ENCODE measurements around the gene SH3BP5.
A peak's percentile ranks its signal among the peaks of the same experiment; 100 is the strongest.
"Not testable (repeated sequence)": the region's sequence is repeated elsewhere in the genome, so short reads cannot be mapped to it uniquely, and the experiment has no call there.

Gene SH3BP5, protein sequence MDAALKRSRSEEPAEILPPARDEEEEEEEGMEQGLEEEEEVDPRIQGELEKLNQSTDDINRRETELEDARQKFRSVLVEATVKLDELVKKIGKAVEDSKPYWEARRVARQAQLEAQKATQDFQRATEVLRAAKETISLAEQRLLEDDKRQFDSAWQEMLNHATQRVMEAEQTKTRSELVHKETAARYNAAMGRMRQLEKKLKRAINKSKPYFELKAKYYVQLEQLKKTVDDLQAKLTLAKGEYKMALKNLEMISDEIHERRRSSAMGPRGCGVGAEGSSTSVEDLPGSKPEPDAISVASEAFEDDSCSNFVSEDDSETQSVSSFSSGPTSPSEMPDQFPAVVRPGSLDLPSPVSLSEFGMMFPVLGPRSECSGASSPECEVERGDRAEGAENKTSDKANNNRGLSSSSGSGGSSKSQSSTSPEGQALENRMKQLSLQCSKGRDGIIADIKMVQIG

DNA sequence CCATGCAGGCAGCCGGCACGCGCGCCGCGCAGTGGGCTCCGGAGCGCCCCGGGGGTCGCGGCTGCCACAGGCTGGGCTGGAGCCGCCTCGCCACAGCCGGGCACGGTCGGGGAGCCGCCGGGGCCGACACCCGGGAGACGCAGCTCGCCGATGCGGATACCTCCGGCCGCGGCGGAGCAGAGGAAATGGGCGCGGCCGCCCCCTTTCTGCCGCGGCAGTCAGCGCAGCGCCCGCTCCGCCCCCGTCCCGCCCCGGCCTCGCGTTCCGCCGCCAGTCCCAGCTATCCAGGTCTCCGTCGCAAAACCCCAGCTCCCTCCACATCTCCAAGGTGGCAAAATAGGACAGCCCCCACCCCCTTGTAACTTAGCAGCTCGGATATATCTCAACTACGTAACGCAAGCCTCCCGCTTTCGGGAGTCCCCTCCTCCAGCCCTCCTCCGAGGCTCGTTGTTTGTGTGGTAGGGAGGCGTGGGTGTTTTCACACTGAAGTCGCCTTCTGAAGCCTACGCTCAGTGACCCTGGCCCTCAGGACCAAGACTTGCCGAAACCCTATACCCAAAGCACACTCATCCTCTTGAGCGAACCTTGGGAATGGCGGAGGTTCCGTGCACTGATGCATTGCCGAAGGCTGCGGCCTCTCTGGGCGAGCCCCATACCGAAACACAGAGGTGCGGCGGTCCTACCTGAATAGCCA lies at the start of gene SH3BP5:
Gene SH3BP5 (minus strand): TSS at position 182 of the 694 bp plus-strand sequence. CDS start 178 bp downstream, at position 4.
- intact Hi-C loops (cut with micrococcal nuclease) = loop anchor here (1.0 to 5.0 kb wide), 3 partner anchors 35 to 64 kb away; no protein-coding TSS in a partner anchor
- Mint-ChIP-seq H3K9me3 (no peaks in the 10 kb centered on the region), H3K27ac (peak within 1 kb of the TSS; percentile 73), H3K36me3 (ENCODE audit: low read depth) (peaks cover 25% of the 10 kb centered on the region), H3K4me3 (peak within 1 kb of the TSS; percentile 90), H3K4me1 (ENCODE audit: low read depth) (peaks cover 33% of the 10 kb centered on the region), H3K27me3 (peaks cover 24% of the 10 kb centered on the region)

DNA sequence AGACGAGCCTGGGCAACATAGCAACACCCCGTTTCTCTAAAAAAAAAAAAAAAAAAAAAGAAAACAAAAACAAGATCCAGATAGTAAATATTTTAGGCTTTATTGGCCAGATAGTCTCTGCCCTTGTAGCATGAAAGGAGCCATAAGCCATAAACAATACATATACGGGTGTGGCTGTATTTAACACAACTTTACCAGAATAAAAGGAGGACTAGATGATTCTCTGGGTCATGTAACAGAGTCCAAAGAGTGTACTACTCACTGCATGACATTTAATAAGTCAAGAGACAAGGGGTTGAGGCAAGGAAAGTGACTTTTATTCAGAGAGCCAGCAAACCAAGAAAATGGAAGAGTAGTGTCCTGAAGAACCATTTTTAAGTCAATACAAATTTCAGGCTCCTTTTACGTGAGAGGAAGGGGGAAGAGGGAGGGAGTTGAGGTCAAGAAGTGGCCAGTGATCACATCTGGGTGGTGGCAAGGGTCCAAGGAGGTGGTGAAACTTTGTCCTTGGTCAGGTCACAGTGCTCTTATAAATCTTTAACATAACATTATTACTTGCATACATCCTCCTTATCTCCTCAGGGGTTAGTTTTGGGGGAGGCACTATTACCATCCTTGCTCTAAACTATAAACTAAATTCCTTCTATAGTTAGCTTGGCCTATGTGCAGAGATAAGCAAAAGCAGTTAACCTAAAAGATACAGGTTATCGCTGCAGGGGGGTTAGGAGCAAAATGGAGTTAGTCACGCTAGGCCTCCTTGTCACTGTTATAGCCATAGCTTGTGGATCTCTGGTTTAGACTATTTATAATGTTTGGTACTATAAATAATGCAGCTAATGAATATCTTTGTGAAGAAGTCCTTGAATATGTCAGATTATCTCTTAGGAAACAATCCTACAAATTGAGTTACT lies 48.8 kb upstream of the SH3BP5 start:
- no peaks in the 10 kb centered on the region for H3K36me3 Mint-ChIP-seq (ENCODE audit: low read depth)
- peak overlapping the region; percentile 24 for H3K27ac Mint-ChIP-seq
- H3K9me3 Mint-ChIP-seq = no peaks in the 10 kb centered on the region
- H3K27me3 Mint-ChIP-seq = no peaks in the 10 kb centered on the region
- intact Hi-C loops (cut with micrococcal nuclease) = no loop called here
- peaks cover 51% of the 10 kb centered on the region for H3K4me1 Mint-ChIP-seq (ENCODE audit: low read depth)
- no peak overlapping the region for H3K4me3 Mint-ChIP-seq

DNA sequence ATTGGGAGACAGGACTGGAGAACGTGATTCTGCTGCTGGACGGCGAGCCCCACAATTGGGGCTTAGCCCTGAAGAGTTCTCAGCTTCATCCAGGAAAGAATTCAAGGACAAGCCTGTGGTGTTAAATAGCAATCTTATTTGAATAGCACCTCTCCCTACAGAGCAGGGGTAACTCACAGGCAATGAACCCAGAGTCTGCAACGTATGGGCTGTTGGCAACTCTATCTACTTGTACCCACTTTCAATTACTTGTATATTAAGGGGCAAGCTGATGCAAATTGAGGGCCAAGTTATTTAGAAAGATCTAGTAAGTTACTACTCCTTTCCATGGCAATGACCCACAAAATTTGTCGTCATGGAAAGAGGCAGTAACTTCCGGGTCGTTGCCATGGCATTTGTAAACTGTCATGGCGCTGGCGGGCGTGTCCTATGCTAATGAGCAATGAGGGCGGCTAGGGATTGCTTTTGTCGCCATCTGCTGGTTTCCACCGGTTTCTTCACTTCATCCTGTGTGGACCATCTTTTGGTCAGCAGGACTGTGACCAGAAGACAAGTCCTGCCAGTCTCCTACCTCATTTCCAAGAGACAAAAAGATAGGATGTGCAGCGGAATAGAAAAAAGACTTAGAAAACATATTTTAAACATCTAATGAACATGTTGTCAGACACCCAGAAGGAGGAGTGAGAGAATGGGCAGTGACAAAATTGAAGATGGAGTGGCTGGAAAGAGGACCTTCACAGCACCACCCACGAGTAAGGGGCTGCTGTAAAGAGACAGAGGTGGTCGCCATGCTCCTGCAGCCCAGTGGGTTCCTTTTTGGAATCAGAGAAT lies 45.8 kb upstream of the SH3BP5 start:
- Mint-ChIP-seq H3K27me3 (no peaks in the 10 kb centered on the region), H3K27ac (peak overlapping the region; percentile 74), H3K36me3 (ENCODE audit: low read depth) (no peaks in the 10 kb centered on the region), H3K4me3 (no peak overlapping the region), H3K9me3 (no peaks in the 10 kb centered on the region), H3K4me1 (ENCODE audit: low read depth) (peaks cover 24% of the 10 kb centered on the region)
- intact Hi-C loops (cut with micrococcal nuclease) = loop anchor here (1.0 to 2.0 kb wide), 2 partner anchors 45 to 110 kb away; partner anchors contain the start of gene SH3BP5

DNA sequence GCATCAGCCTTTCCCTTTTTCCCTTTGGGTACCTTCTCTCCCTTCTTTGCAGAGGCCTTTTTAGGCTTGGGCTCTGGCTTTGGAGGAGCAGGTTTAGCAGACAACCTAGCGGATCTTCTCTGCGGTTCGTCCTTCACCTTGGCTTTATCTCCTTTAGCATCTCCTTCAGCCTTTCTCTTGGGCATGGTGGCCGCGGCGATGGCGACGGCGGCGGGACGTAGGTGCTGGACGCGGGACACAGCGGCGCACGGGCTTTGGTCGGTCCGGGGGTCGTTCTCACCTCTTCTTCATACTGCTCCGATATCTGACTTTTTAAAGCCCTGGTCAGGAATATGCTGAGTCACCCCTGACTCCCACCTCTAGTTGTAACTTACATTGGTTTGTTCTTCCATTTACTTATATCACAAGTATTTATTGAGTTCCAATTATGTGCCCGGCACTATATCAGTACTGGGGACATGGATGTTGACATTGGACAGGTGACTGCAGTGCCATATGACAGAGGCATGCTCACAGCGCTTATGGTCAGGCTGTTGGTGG lies 43.1 kb upstream of the SH3BP5 start:
- H3K27me3 Mint-ChIP-seq = peaks cover 3% of the 10 kb centered on the region
- H3K36me3 Mint-ChIP-seq (ENCODE audit: low read depth) = no peaks in the 10 kb centered on the region
- H3K9me3 Mint-ChIP-seq = no peaks in the 10 kb centered on the region
- intact Hi-C loops (cut with micrococcal nuclease) = no loop called here
- no peak overlapping the region for H3K4me3 Mint-ChIP-seq
- H3K4me1 Mint-ChIP-seq (ENCODE audit: low read depth) = peaks cover 9% of the 10 kb centered on the region
- no peak overlapping the region for H3K27ac Mint-ChIP-seq

DNA sequence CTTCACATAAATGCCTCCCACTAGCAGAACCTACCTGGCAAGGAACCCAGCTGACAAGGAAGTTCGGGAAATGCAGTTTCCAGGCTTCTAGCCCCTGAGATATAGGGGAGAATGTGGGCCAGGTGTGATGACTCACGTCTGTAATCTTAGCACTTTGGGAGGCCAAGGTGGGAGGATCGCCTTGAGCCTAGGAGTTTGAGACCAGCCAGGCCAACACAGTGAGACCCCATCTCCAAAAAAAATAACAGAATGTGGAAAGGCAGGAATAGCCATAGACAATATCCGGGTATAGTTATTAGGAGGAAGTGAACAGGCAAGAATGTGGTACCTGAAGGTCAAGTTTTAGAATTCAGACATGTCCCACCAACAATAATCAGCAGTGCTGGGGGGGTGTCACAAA lies 40.5 kb upstream of the SH3BP5 start:
- Mint-ChIP-seq H3K4me1 (ENCODE audit: low read depth) (peaks cover 15% of the 10 kb centered on the region), H3K36me3 (ENCODE audit: low read depth) (no peaks in the 10 kb centered on the region), H3K9me3 (no peaks in the 10 kb centered on the region), H3K4me3 (no peak overlapping the region), H3K27me3 (peaks cover 9% of the 10 kb centered on the region), H3K27ac (no peak overlapping the region)
- intact Hi-C loops (cut with micrococcal nuclease) = no loop called here

DNA sequence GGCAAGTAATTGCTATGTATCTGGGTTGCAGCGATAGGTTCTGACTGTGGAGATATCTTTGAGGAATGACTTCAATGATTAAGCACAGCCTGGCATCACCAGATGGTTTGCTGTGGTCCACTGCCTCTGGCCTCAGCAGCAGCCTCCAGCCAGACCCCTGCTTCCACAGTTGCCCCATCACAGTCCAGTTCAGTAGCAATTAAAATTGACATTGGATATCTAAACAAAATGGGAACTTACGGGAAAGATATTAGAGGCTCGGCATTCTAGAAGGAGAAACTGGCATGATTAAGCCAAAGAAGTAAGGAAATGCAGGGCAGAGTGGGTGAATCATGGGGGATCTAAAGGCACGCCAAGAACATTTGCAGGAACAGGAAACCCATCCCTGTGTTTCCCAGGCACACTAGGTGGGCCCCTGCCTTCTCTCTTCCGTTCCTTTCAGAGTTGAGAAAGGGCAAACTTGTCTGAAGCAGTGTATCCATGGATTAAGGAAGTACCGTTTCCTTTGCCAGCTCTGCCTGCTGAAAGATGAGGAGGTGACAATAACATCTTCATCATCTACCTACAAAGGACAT lies 36.3 kb upstream of the SH3BP5 start:
- intact Hi-C loops (cut with micrococcal nuclease) = no loop called here
- Mint-ChIP-seq H3K4me1 (ENCODE audit: low read depth) (peaks cover 15% of the 10 kb centered on the region), H3K27me3 (peaks cover 26% of the 10 kb centered on the region), H3K36me3 (ENCODE audit: low read depth) (no peaks in the 10 kb centered on the region), H3K27ac (no peak overlapping the region), H3K9me3 (no peaks in the 10 kb centered on the region), H3K4me3 (no peak overlapping the region)

DNA sequence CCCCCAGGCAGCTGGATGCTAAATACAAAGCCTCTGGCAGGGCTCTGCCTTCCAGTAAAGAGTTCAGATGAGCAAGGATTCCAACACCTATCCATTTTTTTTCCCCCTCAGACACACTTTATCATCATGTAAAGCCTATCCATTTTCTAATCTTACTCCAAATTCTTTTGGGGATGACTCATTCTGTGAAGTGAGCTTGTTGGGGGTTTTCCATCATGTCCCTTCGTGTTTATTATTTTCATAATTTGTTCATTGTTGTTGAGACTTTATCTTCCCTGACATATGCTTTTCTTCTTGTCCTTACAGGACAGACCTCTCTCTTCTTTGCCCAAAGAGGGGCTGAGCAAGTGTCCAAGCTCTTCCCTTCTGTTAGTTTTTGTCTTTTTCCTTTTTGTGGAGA lies 34.7 kb upstream of the SH3BP5 start:
- peaks cover 26% of the 10 kb centered on the region for H3K27me3 Mint-ChIP-seq
- no peak overlapping the region for H3K27ac Mint-ChIP-seq
- H3K9me3 Mint-ChIP-seq = no peaks in the 10 kb centered on the region
- intact Hi-C loops (cut with micrococcal nuclease) = no loop called here
- H3K4me3 Mint-ChIP-seq = no peak overlapping the region
- no peaks in the 10 kb centered on the region for H3K36me3 Mint-ChIP-seq (ENCODE audit: low read depth)
- H3K4me1 Mint-ChIP-seq (ENCODE audit: low read depth) = peaks cover 24% of the 10 kb centered on the region

DNA sequence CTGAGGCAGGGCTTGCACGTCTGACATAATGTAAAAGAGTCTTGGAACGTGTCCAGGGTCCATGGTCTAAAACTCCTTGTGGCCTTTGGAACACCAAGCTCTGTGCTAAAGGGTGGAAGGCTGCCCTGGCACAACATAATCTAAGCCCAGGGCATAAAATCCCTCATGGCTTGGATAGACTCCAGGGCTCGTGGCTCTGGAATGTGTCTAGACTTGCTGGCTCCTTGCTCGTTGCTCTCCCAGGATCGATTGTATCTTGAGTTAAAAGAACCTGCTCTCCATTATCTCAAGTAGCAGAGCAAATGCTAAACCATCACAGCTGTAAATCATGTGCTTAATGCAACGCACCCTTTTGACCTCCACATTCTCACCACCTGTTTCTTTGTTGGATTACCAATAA lies 31.7 kb upstream of the SH3BP5 start:
- intact Hi-C loops (cut with micrococcal nuclease); H3K27ac Mint-ChIP-seq; H3K36me3 Mint-ChIP-seq (ENCODE audit: low read depth); H3K9me3 Mint-ChIP-seq; H3K4me3 Mint-ChIP-seq: not testable (repeated sequence)
- H3K4me1 Mint-ChIP-seq (ENCODE audit: low read depth) = peaks cover 38% of the 10 kb centered on the region
- H3K27me3 Mint-ChIP-seq = peaks cover 23% of the 10 kb centered on the region

DNA sequence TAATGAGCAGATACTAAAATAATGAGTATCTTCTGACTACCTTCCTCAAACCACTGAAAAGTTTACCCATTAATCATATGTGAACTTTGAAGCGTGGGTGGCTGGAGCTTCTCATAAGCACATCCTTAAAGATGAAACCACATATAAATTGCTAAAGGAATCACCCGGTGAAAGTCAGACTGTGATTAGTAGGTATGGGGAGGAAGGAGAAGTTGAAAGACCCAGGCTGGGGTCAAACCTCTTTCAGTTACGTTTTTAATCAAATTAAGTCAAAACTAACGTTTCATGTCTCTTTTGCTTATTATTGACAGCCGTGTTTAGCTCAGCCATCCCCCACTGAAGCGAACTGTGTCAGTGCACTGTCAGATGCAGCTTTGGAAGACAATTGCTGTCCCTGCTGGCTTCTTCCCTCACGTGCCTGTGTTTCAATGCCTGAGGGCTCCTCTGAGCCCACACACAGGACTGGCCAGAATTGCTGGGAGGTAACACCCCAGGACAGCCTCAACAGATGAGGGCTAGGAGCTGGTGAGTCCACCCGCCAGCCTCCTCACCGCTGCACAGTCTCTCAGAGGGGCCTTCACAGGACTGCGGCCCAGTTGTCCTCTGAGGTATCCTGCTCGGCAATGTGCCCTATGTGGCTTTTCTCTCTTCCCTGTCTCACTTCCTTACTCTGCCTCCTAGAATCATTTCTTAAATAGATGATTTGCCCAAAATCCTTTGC lies 29.3 kb upstream of the SH3BP5 start:
- intact Hi-C loops (cut with micrococcal nuclease) = no loop called here
- H3K4me1 Mint-ChIP-seq (ENCODE audit: low read depth) = peaks cover 28% of the 10 kb centered on the region
- H3K9me3 Mint-ChIP-seq = no peaks in the 10 kb centered on the region
- H3K4me3 Mint-ChIP-seq = peak overlapping the region; percentile 10
- H3K36me3 Mint-ChIP-seq (ENCODE audit: low read depth) = no peaks in the 10 kb centered on the region
- H3K27me3 Mint-ChIP-seq = peaks cover 7% of the 10 kb centered on the region
- peak overlapping the region; percentile 65 for H3K27ac Mint-ChIP-seq

DNA sequence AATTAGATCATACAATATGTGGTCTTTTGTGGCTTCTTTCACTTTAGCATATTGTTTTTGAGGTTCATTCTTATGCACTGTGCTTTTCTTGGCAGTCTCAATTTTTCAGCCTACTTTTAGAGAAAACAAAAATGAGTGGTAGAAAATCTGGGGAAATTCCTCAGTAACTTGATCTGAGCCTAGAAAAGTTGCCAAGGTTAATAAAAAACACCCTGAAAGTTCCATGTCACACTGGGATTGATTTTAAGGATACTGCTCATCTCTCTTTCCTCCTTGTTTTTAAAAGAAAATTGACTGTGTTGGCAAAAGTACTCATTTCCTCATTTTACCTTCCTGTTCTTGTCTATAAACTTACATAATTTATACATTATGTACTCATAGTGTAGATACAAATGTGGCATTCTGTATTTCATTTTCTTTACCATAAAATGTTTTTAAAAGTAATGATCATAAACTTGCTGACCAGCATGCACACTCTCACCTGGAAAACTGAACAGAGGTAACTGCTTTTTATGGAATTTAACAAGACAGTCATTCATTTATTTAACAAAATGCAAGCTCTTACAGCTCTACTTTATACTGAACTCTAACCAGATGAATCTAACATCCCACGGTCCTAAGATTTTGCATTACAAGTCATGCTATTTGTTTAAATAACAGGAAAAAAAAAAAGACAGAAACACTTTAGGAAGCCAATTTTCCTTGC lies 28.6 kb upstream of the SH3BP5 start:
- intact Hi-C loops (cut with micrococcal nuclease) = no loop called here

DNA sequence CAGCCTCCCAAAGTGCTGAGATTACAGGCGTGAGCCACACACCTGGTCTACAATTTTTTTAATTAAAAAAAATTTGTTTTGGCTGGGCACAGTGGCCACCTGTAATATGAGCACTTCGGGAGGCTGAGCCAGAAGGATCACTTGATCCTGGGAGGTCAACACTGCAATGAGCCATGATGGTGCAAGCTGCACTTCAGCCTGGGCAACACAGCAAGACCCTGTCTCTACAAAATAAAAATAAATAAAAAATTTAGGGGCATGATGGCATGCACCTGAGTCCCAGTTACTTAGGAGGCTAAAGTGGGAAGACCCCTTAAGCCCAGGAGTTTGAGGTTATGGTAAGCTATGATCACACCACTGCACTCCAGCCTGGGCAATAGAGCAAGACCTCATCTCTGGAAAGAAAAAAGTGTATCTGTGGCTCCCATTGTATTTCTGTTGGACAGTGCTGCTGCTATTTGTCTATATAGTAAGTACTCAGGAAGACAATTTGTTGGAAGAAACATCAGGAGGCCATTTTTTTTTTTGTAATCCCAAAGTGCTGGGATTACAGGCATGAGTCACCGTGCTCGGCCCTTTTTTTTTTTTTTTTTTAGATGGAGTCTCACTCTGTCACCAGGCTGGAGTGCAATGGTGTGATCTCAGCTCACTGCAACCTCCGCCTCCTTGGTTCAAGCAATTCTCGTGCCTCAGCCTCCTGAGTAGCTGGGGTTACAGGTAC lies 27.5 kb upstream of the SH3BP5 start:
- Mint-ChIP-seq H3K4me1 (ENCODE audit: low read depth) (peaks cover 46% of the 10 kb centered on the region), H3K27ac (no peak overlapping the region), H3K4me3 (no peak overlapping the region), H3K36me3 (ENCODE audit: low read depth) (no peaks in the 10 kb centered on the region), H3K27me3 (peaks cover 16% of the 10 kb centered on the region), H3K9me3 (no peaks in the 10 kb centered on the region)
- intact Hi-C loops (cut with micrococcal nuclease) = no loop called here

More for the DNA sequence above, 28.6 kb upstream of the SH3BP5 start:
- H3K36me3 Mint-ChIP-seq (ENCODE audit: low read depth) = no peaks in the 10 kb centered on the region
- no peaks in the 10 kb centered on the region for H3K9me3 Mint-ChIP-seq
- H3K4me1 Mint-ChIP-seq (ENCODE audit: low read depth) = peaks cover 35% of the 10 kb centered on the region
- H3K27ac Mint-ChIP-seq = peak overlapping the region; percentile 65
- H3K4me3 Mint-ChIP-seq = no peak overlapping the region
- H3K27me3 Mint-ChIP-seq = peaks cover 13% of the 10 kb centered on the region

Data from dendritic cell treated with granulocyte-macrophage colony-stimulating factor and Interleukin-4, amounts not matched to agents 40 ng/mL and 50 ng/mL, for 4 days (primary cell).